ENCODE data around the gene DIP2B.
"Not testable (repeated sequence)": the region's sequence is repeated elsewhere in the genome, so short reads cannot be mapped to it uniquely, and the experiment has no call there.

The DIP2B gene

DNA sequence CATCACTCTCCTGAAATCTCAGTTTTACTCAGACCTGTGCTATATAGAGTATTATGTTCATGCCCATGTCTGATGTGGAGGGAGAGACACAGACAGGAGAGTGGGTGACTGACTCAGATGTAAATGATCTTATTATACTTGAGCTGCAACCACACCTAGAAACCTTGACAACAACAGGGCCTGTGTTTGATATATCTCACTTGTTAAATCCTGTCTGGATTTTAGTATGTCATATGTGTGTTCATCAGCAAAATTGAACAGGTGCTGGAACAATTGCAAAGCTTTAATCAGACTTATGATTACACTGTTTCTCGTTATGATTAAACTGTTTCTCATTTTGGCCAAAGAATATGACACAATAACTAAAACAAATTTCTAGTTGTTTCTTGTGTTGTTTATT is 37.7 kb downstream of the DIP2B start:
- no peak for DNase-seq (ENCODE audit: extremely low spot score)

DNA sequence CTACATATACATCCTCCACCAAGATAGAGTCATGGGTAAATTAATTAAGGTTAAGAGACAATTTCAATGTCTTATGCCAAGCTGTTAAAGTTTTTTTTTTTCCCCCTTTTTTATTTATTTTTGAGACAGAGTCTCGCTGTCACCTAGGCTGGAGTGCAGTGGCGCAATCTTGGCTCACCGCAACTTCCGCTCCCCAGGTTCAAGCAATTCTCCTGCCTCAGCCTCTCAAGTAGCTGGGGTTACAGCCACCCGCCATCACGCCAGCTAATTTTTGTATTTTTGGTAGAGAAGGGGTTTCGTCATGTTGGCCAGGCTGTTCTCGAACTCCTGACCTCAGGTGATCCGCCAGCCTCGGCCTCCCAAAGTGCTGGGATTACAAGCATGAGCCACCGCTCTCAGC is 38.4 kb downstream of the DIP2B start:
- DNase-seq (ENCODE audit: extremely low spot score); CTCF ChIA-PET: not testable (repeated sequence)
- POLR2A ChIA-PET = interaction anchor here (1.0 kb wide), 1 partner anchor 100 kb away, joined by 3 read pairs; no protein-coding TSS in a partner anchor

More for the DNA sequence above, 37.7 kb downstream of the DIP2B start:
- TF ChIP-seq SP1 (IDR thresholded peaks at IDR 0.05) = no peak
- no peak for TF ChIP-seq SUZ12 (IDR thresholded peaks at IDR 0.05)
- no peak for TF ChIP-seq L3MBTL2 (conservative IDR thresholded peaks at IDR 0.05)
- TF ChIP-seq FOXM1 (IDR thresholded peaks at IDR 0.05; ENCODE audit: borderline replicate concordance) = no peak
- TF ChIP-seq ELF4 (IDR thresholded peaks at IDR 0.05) = no peak
- no peak for TF ChIP-seq FOXK2 (IDR thresholded peaks at IDR 0.05)
- no peak for TF ChIP-seq NFRKB (IDR thresholded peaks at IDR 0.05)
- no peak for TF ChIP-seq LEF1 (IDR thresholded peaks at IDR 0.05; ENCODE audit: borderline replicate concordance)
- no peak for TF ChIP-seq BHLHE40 (IDR thresholded peaks at IDR 0.05; ENCODE audit: borderline replicate concordance)
- CTCF ChIA-PET = no interaction called here
- POLR2A ChIA-PET = no interaction called here

DNA sequence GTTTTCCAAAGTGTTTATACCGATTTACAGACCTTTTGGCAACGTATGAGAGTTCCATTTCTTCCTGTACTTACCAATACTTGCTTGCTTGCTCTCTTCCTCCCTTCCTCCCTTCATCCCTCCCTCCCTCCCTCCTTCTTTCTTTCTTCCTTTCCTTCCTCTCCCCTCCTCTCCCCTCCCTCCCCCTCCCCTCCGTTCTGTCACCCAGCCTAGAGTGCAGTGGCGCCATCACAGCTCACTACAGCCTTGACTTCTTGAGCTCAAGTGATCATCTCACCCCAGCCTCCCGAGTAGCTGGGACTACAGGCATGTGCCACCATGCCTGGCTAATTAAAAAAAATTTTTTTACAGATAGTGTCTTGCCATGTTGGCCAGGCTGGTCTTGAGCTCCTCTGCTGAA is 40.4 kb downstream of the DIP2B start:
- DNase-seq (ENCODE audit: extremely low spot score) = no peak
- POLR2A ChIA-PET = no interaction called here
- TF ChIP-seq, protein P1, sequence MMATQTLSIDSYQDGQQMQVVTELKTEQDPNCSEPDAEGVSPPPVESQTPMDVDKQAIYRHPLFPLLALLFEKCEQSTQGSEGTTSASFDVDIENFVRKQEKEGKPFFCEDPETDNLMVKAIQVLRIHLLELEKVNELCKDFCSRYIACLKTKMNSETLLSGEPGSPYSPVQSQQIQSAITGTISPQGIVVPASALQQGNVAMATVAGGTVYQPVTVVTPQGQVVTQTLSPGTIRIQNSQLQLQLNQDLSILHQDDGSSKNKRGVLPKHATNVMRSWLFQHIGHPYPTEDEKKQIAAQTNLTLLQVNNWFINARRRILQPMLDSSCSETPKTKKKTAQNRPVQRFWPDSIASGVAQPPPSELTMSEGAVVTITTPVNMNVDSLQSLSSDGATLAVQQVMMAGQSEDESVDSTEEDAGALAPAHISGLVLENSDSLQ (IDR thresholded peaks at IDR 0.05) = no peak
- no peak for TF ChIP-seq BHLHE40 (IDR thresholded peaks at IDR 0.05; ENCODE audit: borderline replicate concordance)
- no peak for TF ChIP-seq SUZ12 (IDR thresholded peaks at IDR 0.05)
- no peak for TF ChIP-seq HDGF (IDR thresholded peaks at IDR 0.05; ENCODE audit: borderline replicate concordance)
- no peak for TF ChIP-seq ZNF384 (IDR thresholded peaks at IDR 0.05)
- no peak for TF ChIP-seq LEF1 (IDR thresholded peaks at IDR 0.05; ENCODE audit: borderline replicate concordance)
- TF ChIP-seq CTBP1 (IDR thresholded peaks at IDR 0.05; ENCODE audit: borderline replicate concordance) = no peak
- no peak for TF ChIP-seq FOXA1 (IDR thresholded peaks at IDR 0.05)
- TF ChIP-seq TARDBP (IDR thresholded peaks at IDR 0.05) = no peak
- CTCF ChIA-PET = interaction anchor here (0.6 to 0.7 kb wide), 2 partner anchors 121 to 192 kb away, joined by 3 to 10 read pairs; no protein-coding TSS in a partner anchor

DNA sequence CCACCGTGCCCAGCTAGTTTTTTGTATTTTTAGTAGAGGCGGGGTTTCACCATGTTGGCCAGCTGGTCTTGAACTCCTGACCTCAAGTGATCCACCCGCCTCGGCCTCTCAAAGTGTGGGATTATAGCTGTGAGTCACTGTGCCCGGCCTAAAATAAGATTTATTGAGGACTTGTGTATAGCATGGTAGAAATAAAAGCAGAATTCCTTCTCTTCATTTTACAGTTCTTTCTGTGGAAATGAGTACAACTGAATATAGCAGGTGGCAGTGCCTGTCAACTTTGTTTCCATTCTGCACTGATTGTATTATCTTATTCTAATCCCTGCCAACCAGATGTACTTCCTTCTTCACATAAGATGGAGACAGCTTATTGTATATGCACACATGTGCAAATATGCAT is 41.0 kb downstream of the DIP2B start:
- ChIA-PET POLR2A (no interaction called here), CTCF (interaction anchor here (0.6 to 0.7 kb wide), 2 partner anchors 51 to 120 kb away, joined by 3 read pairs; no protein-coding TSS in a partner anchor)
- no peak for DNase-seq (ENCODE audit: extremely low spot score)
- TF ChIP-seq ARNT (IDR thresholded peaks at IDR 0.05) (no peak), LEF1 (IDR thresholded peaks at IDR 0.05; ENCODE audit: borderline replicate concordance) (no peak)

DNA sequence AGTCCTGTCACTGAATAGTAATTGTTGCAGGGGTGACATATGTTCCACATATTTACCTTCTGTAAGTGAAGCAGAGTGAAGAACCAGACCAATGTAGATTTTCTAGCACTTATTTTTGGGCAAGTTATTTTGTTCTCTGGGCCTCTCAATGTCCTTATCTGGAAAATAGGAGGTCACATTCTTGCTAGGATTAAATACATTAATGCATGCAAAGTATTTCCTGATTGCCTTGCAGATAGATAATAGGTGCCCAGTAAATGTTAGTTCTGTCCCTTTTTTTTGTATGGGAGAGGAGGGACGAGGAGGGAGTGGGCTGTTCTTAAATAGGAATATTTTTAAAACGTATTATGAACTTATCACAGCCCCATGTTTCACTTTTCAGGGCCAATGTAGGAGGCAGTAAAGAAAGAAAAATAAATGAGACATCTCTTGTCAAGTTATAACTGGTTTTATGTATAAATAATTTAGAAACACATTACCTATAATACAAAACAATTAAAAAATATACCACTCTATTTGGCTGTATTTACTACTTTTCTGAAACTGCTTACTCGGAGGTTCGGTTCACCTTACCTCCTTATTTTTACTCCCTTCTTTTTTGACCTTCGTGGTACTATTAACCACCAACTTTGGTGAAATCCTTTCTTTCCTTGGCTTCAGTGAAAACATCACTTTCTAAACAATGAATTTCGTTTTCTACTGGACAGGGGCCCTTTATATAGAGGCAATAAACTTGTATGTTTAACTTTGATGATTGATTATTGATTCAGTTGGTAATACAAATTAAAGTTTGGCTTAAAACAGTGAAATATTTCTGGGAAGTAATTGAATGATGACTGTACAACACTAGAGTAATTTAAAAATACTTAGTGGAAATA is 41.9 kb downstream of the DIP2B start:
- POLR2A ChIA-PET = no interaction called here
- DNase-seq (ENCODE audit: extremely low spot score) = no peak
- CTCF ChIA-PET = no interaction called here
- TF ChIP-seq, protein P1 (IDR thresholded peaks at IDR 0.05) = peak; percentile 32; the same call in 1 of the 2 replicates
- TF ChIP-seq NFRKB (IDR thresholded peaks at IDR 0.05) = no peak

DNA sequence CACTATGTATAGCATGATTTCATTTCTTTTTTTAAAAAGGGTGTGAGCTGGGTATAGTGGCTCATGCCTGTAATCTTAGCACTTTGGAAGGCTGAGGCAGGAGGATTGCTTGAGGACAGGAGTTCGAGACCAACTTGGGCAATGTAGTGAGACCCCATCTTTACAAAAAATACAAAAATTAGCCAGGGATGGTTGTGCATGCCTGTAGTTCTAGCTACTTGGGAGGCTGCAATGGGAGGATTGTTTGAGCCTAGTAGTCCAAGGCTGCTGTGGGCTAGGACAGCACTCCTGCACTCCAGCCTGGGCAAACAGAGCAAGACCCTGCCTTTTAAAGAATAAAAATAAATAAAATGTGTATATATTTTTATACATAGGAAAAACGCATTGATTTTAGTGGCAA is 43.0 kb downstream of the DIP2B start:
- no peak for DNase-seq (ENCODE audit: extremely low spot score)
- POLR2A ChIA-PET = no interaction called here
- CTCF ChIA-PET = interaction anchor here (1.2 kb wide), 1 partner anchor 13 kb away, joined by 3 read pairs; no protein-coding TSS in a partner anchor
- TF ChIP-seq ELF4 (IDR thresholded peaks at IDR 0.05) = no peak

DNA sequence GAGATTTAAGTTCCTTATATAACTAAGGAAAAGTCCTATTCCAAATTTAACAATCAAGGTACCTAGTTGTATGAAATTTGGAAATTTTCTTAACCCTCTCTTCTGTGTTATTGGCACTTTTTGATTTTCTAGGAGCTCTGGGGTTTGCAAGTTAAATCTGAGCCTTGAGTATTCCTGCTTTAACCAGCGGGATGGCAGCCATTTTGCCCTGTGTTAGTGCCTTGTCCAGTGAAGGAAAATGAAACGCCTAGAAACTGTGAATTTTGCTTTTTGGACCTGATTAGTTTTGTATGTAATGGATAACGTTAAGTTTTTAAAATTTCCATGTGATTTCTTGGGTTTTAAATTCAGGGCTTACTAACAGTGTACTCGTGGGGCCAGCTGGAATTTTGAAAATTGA is 45.1 kb downstream of the DIP2B start:
- ChIA-PET CTCF (no interaction called here), POLR2A (no interaction called here)
- TF ChIP-seq CTBP1 (IDR thresholded peaks at IDR 0.05; ENCODE audit: borderline replicate concordance) (no peak), LEF1 (IDR thresholded peaks at IDR 0.05; ENCODE audit: borderline replicate concordance) (no peak), ARNT (IDR thresholded peaks at IDR 0.05) (no peak)
- DNase-seq (ENCODE audit: extremely low spot score) = no peak

DNA sequence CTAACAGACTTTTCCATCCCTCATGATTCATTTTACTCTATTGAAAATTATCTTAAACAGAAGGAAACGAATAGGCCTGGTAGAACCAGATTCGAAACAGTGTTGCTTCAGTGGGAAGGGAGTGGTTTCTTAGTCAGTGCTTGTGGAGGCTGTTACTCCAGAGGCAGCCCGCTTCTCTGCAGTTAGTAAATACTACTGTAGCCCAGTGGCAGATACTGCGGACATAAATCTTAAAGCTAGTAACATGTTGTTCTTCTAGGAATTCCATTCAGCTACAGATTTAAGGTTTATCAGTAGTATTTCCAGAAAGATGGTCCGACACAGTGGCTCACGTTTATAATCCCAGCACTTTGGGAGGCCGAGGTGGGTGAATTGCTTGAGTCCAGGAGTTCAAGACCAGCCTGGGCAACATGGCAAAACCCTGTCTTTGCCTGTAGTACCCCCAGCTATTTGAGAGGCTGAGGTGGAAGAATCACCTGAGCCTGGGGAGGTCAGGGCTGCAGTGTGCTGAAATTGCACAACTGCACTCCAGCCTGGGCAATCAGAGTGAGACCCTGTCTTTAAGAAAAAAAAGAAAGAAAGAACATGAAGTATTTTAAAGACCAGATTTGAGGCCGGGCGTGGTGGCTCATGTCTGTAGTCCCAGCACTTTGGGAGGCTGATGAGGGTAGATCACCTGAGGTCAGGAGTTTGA is 45.9 kb downstream of the DIP2B start:
- POLR2A ChIA-PET = no interaction called here
- TF ChIP-seq LEF1 (IDR thresholded peaks at IDR 0.05; ENCODE audit: borderline replicate concordance) = no peak
- no peak for TF ChIP-seq HDGF (IDR thresholded peaks at IDR 0.05; ENCODE audit: borderline replicate concordance)
- TF ChIP-seq TARDBP (IDR thresholded peaks at IDR 0.05) = no peak
- no peak for TF ChIP-seq SUZ12 (IDR thresholded peaks at IDR 0.05)
- TF ChIP-seq ELF4 (IDR thresholded peaks at IDR 0.05) = no peak
- no peak for TF ChIP-seq BHLHE40 (IDR thresholded peaks at IDR 0.05; ENCODE audit: borderline replicate concordance)
- TF ChIP-seq FOXM1 (IDR thresholded peaks at IDR 0.05; ENCODE audit: borderline replicate concordance) = no peak
- DNase-seq (ENCODE audit: extremely low spot score) = no peak
- CTCF ChIA-PET = no interaction called here

All from HEK293T (cell line).